Activated CD8-positive, alpha-beta T cell treated with anti-CD3 and anti-CD28 coated beads, Interleukin-2, amount 10 ng/mL, durations not matched to agents 7 days and 5 days (primary cell): ENCODE measurements around the gene FBP2. TPM values are rescaled to one million over a fixed set of nuclear protein-coding genes. Genes with fewer than 3 reads are reported as not detected.
A peak's percentile ranks its signal among the peaks of the same experiment; 100 is the strongest.
"Not testable (repeated sequence)": the region's sequence is repeated elsewhere in the genome, so short reads cannot be mapped to it uniquely, and the experiment has no call there.

ENCODE experiments used
- ATAC-seq: fragments of 150-1000 bp; cut with Tn5 transposase; one replicate; pipeline ENCODE4 v1.10.0; 2021; ENCODE audit warnings: moderate library complexity
- CTCF ChIA-PET: fragments of 350-600 bp; sonication (Branson Sonifier 250); formaldehyde crosslinking; loops from one replicate; lab custom pipeline; 2021; ENCODE audit warnings: antibody characterized with exemption; lab: Charles Lee
- POLR2A ChIA-PET: fragments of 350-600 bp; sonication (Branson Sonifier 250); formaldehyde crosslinking; loops from one replicate; lab custom pipeline; 2021; ENCODE audit warnings: antibody characterized with exemption; lab: Charles Lee
- DNase-seq: peaks from one replicate; pipeline ENCODE4 v3.0.0-alpha.2; 2020
- H3K27ac Mint-ChIP-seq: one replicate; pipeline ENCODE4 v1.8.0; 2021; ENCODE audit warnings: mild to moderate bottlenecking, mixed read lengths
- H3K27me3 Mint-ChIP-seq: one replicate; pipeline ENCODE4 v1.8.0; 2021; ENCODE audit warnings: low read depth, mixed read lengths
- H3K36me3 Mint-ChIP-seq: one replicate; pipeline ENCODE4 v1.8.0; 2021; ENCODE audit warnings: low read depth, mixed read lengths
- H3K4me1 Mint-ChIP-seq: one replicate; pipeline ENCODE4 v1.8.0; 2021; ENCODE audit warnings: low read depth, mixed read lengths
- H3K4me3 Mint-ChIP-seq: one replicate; pipeline ENCODE4 v1.8.0; 2021; ENCODE audit warnings: mild to moderate bottlenecking, mixed read lengths
- H3K9me3 Mint-ChIP-seq: one replicate; pipeline ENCODE4 v1.8.0; 2022; ENCODE audit warnings: mixed read lengths; ENCODE audit not compliant: insufficient read depth
- total RNA-seq, 2 experiments: library from RNA; stranded (reverse); gene quantifications; one replicate each; pipeline ENCODE4 v1.2.3, GENCODE V29; 2021

The FBP2 gene
- total RNA-seq, 2 experiments from 2014 or later, result not detected

- H3K4me3 Mint-ChIP-seq, result no peak overlapping the region
- peaks cover 11% of the 10 kb centered on the region for H3K27me3 Mint-ChIP-seq
These were observed 9.9 kb upstream of the FBP2 start for GRCh38 chr9:94603259-94604160.

GRCh38 chr9:94602666-94603065, 9.0 kb upstream of the FBP2 start:
- H3K4me1 Mint-ChIP-seq, result no peaks in the 10 kb centered on the region
- H3K9me3 Mint-ChIP-seq, result no peaks in the 10 kb centered on the region
- H3K36me3 Mint-ChIP-seq, result no peaks in the 10 kb centered on the region
- H3K4me3 Mint-ChIP-seq, result no peak overlapping the region
- no peak overlapping the region for H3K27ac Mint-ChIP-seq
- peaks cover 11% of the 10 kb centered on the region for H3K27me3 Mint-ChIP-seq
- ATAC-seq, result no peak
- ChIA-PET POLR2A (no interaction called here), CTCF (no interaction called here)
- no peak for DNase-seq

More at GRCh38 chr9:94603259-94604160, 9.9 kb upstream of the FBP2 start:
- peak; percentile 74 for DNase-seq
- POLR2A ChIA-PET, result no interaction called here
- no peak overlapping the region for H3K27ac Mint-ChIP-seq
- no peaks in the 10 kb centered on the region for H3K36me3 Mint-ChIP-seq
- H3K9me3 Mint-ChIP-seq, result no peaks in the 10 kb centered on the region
- peak; percentile 89 for ATAC-seq
- CTCF ChIA-PET, result interaction anchor here (1.8 kb wide), 1 partner anchor 391 kb away, joined by 5 read pairs; no protein-coding TSS in a partner anchor
- no peaks in the 10 kb centered on the region for H3K4me1 Mint-ChIP-seq

DNA sequence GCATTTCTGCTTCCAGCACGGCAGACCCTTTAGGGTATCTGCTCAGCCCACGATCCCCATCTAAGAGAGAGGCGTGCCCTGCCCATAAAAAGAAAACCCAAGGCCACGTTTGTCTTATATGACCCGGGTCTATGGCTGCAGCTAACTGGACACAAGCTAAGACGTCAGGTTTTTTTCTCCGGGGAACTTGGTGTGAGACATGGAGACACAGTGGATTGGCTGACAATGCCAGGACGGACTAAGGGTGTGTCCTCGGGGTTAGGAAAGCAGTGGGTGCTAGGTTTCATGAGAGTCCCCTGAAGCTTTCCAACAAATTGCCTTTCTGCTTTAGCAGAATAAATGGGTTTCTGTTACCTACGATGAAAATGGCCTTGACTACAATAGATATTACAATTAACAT, 7.1 kb upstream of the FBP2 start:
- ATAC-seq, result no peak
- H3K27me3 Mint-ChIP-seq, result peaks cover 6% of the 10 kb centered on the region
- CTCF ChIA-PET, result no interaction called here
- no peaks in the 10 kb centered on the region for H3K9me3 Mint-ChIP-seq
- H3K36me3 Mint-ChIP-seq, result no peaks in the 10 kb centered on the region
- no peak overlapping the region for H3K4me3 Mint-ChIP-seq
- no peak for DNase-seq
- no peak overlapping the region for H3K27ac Mint-ChIP-seq
- POLR2A ChIA-PET, result no interaction called here
- no peaks in the 10 kb centered on the region for H3K4me1 Mint-ChIP-seq

GRCh38 chr9:94600258-94600657, 6.6 kb upstream of the FBP2 start:
- Mint-ChIP-seq H3K36me3 (no peaks in the 10 kb centered on the region), H3K27ac (no peak overlapping the region), H3K27me3 (peaks cover 4% of the 10 kb centered on the region), H3K4me3 (no peak overlapping the region), H3K9me3 (no peaks in the 10 kb centered on the region), H3K4me1 (no peaks in the 10 kb centered on the region)
- ATAC-seq (no peak), DNase-seq (no peak)
- POLR2A ChIA-PET, result no interaction called here
- CTCF ChIA-PET, result no interaction called here

- ChIA-PET POLR2A (no interaction called here), CTCF (no interaction called here)
- no peak overlapping the region for H3K27ac Mint-ChIP-seq
- H3K9me3 Mint-ChIP-seq, result no peaks in the 10 kb centered on the region
- no peak overlapping the region for H3K4me3 Mint-ChIP-seq
- no peaks in the 10 kb centered on the region for H3K4me1 Mint-ChIP-seq
- H3K36me3 Mint-ChIP-seq, result no peaks in the 10 kb centered on the region
- ATAC-seq (no peak), DNase-seq (no peak)
- no peaks in the 10 kb centered on the region for H3K27me3 Mint-ChIP-seq
These were observed 5.5 kb upstream of the FBP2 start for GRCh38 chr9:94599102-94599501.

DNA sequence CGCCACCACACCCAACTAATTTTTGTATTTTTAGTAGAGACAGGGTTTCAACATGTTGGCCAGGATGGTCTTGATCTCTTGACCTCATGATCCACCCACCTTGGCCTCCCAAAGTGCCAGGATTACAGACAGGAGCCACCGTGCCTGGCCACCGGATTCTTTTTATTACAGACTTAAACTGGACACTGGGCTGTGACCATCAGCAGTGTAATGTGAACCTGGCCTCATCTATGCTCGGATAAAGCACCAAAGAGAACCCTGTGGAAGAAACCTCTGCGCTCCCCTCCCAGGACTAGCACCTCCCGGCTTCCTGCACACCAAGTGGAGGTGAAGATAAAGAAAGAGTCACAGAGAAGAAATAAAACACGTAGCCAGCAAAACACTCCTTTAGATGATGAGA, 941 bp downstream of the FBP2 start:
- H3K27me3 Mint-ChIP-seq, ATAC-seq, H3K27ac Mint-ChIP-seq, POLR2A ChIA-PET, H3K4me1 Mint-ChIP-seq, CTCF ChIA-PET, H3K4me3 Mint-ChIP-seq, H3K36me3 Mint-ChIP-seq, DNase-seq, H3K9me3 Mint-ChIP-seq: not testable (repeated sequence)

DNA sequence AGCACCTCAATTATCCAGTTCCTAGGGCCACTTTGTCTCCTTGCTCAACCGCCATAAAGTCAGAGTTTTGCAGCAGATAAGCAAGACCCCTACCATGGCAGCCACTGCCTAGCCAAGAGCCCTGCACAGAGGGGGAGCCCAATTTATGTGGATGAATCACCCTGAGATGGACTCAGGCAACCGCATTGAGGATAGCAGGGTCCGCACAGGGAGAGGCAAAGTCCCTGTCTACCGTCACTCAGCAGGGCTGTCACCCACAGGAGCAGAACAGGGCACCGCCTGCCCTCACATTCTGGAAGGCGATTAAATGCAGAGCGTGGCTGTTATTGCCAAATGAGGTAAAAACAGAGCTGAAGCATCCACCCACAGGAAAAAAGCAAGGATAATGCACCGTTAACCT, 1.7 kb downstream of the FBP2 start:
- Mint-ChIP-seq H3K4me1 (peaks cover 5% of the 10 kb centered on the region), H3K9me3 (no peaks in the 10 kb centered on the region), H3K4me3 (no peak overlapping the region), H3K36me3 (no peaks in the 10 kb centered on the region), H3K27ac (no peak overlapping the region), H3K27me3 (peaks cover 6% of the 10 kb centered on the region)
- ATAC-seq (no peak), DNase-seq (no peak)
- CTCF ChIA-PET, result no interaction called here
- POLR2A ChIA-PET, result no interaction called here

DNA sequence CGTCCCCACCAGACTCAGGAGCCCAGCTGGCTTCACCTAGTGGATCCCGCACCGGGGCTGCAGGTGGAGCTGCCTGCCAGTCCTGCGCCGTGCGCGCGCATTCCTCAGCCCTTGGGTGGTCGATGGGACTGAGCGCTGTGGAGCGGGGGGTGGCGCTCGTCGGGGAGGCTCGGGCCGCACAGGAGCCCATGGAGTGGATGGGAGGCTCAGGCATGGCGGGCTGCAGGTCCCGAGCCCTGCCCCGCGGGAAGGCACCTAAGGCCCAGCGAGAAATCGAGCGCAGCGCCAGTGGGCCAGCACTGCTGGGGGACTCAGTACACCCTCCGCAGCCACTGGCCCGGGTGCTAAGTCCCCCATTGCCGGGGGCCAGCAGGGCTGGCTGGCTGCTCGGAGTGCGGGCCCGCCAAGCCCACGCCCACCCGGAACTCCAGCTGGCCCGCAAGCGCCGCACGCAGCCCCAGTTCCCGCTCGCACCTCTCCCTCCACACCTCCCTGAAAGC, 2.5 kb downstream of the FBP2 start:
- H3K27me3 Mint-ChIP-seq, DNase-seq, H3K27ac Mint-ChIP-seq, CTCF ChIA-PET, H3K9me3 Mint-ChIP-seq, H3K36me3 Mint-ChIP-seq, POLR2A ChIA-PET, H3K4me3 Mint-ChIP-seq, ATAC-seq: not testable (repeated sequence)
- H3K4me1 Mint-ChIP-seq, result peaks cover 11% of the 10 kb centered on the region

- no peak for DNase-seq
- Mint-ChIP-seq H3K36me3 (no peaks in the 10 kb centered on the region), H3K9me3 (no peaks in the 10 kb centered on the region), H3K27ac (no peak overlapping the region), H3K27me3 (peaks cover 6% of the 10 kb centered on the region), H3K4me1 (peaks cover 27% of the 10 kb centered on the region), H3K4me3 (no peak overlapping the region)
- ATAC-seq, result no peak
- ChIA-PET POLR2A (no interaction called here), CTCF (no interaction called here)
These were observed 4.9 kb downstream of the FBP2 start for GRCh38 chr9:94588681-94589080.

DNA sequence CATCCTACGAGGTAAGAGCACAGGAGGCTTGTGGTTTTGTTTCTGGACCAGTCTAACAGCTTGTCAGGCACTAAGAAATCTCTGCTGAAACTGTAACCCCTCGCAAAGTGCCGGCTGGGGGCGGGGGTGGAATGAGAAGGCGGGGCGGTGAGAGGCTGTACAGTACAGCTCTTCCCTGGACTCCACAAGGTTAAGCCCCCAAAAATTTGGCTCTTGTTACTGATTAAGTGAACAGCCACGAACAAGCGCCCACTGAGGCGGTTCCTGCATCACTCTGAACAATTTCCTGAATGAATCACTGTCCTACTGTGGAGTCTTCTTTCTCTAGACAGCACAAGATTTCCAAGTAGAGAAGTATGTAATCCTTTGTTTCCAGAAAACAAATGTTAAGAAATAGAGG, 6.8 kb downstream of the FBP2 start:
- DNase-seq, result no peak
- Mint-ChIP-seq H3K27ac (no peak overlapping the region), H3K4me3 (no peak overlapping the region), H3K27me3 (peaks cover 6% of the 10 kb centered on the region), H3K9me3 (no peaks in the 10 kb centered on the region), H3K36me3 (no peaks in the 10 kb centered on the region), H3K4me1 (peaks cover 27% of the 10 kb centered on the region)
- ChIA-PET CTCF (interaction anchor here (0.8 to 1.2 kb wide), 2 partner anchors 18 to 32 kb away, joined by 3 read pairs; no protein-coding TSS in a partner anchor), POLR2A (no interaction called here)
- no peak for ATAC-seq

DNA sequence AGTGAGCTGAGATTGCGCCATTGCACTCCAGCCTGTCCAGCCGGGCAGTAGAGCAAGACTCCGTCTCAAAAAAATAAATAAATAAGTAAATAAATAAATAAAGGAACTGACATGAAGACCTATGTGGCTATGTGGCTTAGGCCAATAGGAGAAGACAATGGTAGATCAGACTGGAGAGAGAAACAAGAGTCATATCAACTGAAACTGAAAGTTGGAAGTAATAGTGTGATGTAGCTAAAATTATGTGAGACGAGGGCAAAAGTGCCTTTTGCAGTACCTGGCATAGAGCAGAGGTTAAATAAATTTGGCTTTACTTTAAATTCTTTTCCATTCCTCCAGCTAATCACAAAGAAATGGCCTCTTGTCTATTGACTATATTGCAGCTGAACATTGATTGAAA, 7.3 kb downstream of the FBP2 start:
- no peak overlapping the region for H3K4me3 Mint-ChIP-seq
- no peak for DNase-seq
- no peaks in the 10 kb centered on the region for H3K36me3 Mint-ChIP-seq
- no peak for ATAC-seq
- H3K9me3 Mint-ChIP-seq, result no peaks in the 10 kb centered on the region
- POLR2A ChIA-PET, result no interaction called here
- peaks cover 6% of the 10 kb centered on the region for H3K27me3 Mint-ChIP-seq
- H3K27ac Mint-ChIP-seq, result no peak overlapping the region
- peaks cover 27% of the 10 kb centered on the region for H3K4me1 Mint-ChIP-seq
- CTCF ChIA-PET, result interaction anchor here (0.8 to 1.2 kb wide), 2 partner anchors 19 to 33 kb away, joined by 3 read pairs; no protein-coding TSS in a partner anchor

- peak; percentile 26 for DNase-seq
- ATAC-seq, result peak; percentile 63
- Mint-ChIP-seq H3K9me3 (no peaks in the 10 kb centered on the region), H3K36me3 (no peaks in the 10 kb centered on the region), H3K27ac (no peak overlapping the region), H3K4me3 (no peak overlapping the region), H3K27me3 (peaks cover 6% of the 10 kb centered on the region), H3K4me1 (peaks cover 27% of the 10 kb centered on the region)
- ChIA-PET CTCF (no interaction called here), POLR2A (no interaction called here)
These were observed 9.1 kb downstream of the FBP2 start for GRCh38 chr9:94584555-94584954.
